Measurements from ENCODE around the gene IPO11.

The IPO11 gene

DNA sequence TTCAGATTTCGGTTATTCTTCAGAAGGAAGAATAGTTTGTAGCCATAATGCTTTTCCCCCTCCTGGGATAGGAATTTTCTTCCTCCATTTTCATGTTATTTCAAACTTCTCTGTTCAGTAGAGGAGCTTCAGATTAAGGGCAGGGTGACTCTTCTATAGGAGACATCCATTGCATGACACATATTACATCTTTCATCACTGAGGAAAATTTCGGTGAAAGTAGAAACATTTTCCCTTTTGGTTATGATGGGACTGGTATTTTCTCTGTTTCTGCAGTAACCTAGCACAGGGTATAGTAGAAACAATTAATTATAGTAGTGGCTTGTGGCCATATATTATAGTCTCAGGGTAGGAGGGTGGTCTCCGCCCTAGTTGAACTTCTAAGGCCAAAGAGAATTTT lies 1.1 kb downstream of the IPO11 start:
- DNase-seq (ENCODE audit: low read depth) = no peak
- peak overlapping the region; percentile 62 for H3K4me3 ChIP-seq (ENCODE audit: low read depth, low read length)
- TF ChIP-seq, protein P1, sequence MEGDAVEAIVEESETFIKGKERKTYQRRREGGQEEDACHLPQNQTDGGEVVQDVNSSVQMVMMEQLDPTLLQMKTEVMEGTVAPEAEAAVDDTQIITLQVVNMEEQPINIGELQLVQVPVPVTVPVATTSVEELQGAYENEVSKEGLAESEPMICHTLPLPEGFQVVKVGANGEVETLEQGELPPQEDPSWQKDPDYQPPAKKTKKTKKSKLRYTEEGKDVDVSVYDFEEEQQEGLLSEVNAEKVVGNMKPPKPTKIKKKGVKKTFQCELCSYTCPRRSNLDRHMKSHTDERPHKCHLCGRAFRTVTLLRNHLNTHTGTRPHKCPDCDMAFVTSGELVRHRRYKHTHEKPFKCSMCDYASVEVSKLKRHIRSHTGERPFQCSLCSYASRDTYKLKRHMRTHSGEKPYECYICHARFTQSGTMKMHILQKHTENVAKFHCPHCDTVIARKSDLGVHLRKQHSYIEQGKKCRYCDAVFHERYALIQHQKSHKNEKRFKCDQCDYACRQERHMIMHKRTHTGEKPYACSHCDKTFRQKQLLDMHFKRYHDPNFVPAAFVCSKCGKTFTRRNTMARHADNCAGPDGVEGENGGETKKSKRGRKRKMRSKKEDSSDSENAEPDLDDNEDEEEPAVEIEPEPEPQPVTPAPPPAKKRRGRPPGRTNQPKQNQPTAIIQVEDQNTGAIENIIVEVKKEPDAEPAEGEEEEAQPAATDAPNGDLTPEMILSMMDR (IDR thresholded peaks at IDR 0.05; ENCODE audit: low read depth, low read length, missing control alignments) = no peak

DNA sequence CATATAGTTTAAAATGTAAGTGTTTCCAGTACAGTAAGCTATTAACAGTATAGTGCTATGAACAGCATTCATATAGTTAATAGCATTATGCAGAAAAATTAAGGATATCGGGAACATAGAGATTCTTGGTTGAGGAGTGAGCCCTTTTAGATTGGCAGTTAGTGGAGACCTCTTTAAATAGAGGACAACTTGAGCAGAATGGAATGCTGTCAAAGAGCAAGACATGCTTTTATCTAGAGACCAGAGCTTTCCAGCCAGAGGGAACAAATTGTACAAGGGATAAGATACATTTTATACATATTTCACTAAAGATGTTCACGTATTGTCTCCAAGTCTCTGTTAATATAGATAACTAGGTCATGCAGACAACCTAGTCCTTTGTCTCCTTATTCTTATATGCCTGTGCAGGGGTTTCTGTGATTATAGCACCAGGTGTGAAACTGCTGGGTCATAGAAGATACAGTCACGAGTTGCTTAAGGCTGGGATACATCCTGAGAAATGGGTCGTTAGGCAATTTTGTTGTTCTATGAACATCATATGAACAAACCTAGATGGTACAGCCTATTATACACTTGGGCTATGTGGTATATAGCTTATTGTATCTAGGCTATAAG lies 6.0 kb downstream of the IPO11 start:
- H3K4me3 ChIP-seq (ENCODE audit: low read depth, low read length) = no peak overlapping the region
- TF ChIP-seq, protein P1 (IDR thresholded peaks at IDR 0.05; ENCODE audit: low read depth, low read length, missing control alignments) = no peak
- DNase-seq (ENCODE audit: low read depth) = no peak

DNA sequence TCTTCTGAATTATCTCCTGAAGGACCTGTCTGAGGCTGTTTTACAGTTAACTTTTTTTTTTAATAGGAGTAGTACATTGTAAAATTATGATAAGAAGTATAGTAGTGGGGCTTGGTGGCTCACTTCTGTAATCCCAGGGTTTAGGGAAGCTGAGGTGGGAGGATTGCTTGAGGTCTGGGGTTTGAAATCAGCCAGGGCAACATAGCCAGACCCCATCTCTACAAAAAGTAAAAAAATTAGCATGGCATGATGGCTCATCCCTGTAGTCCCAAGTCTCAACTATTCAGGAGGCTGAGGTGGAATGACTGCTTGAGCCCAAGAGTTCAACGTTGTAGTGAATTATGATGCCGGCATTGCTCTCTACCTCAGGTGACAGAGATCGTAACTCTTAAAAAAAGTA lies 7.0 kb downstream of the IPO11 start:
- DNase-seq (ENCODE audit: low read depth) = no peak
- TF ChIP-seq, protein P1 (IDR thresholded peaks at IDR 0.05; ENCODE audit: low read depth, low read length, missing control alignments) = no peak
- no peak overlapping the region for H3K4me3 ChIP-seq (ENCODE audit: low read depth, low read length)

DNA sequence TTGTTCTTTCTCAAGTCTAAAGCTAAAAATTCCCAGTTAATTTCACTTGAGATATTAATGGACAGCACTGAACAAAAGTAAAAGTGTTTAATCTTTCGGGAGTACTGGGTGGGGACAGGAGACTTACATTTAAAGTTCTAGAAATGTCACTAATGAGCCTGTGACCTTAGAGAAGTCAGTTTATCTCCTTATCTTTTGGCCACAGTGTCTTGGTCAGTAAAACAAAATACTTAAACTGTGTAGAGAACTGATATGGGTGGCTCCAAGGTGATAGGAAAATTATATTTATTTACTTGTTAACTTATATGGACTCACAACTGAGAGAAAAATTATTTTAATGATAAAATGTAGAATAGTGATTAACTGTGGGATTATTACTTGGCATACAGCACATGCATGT lies 8.9 kb downstream of the IPO11 start:
- H3K4me3 ChIP-seq (ENCODE audit: low read depth, low read length) = no peak overlapping the region
- DNase-seq (ENCODE audit: low read depth) = no peak
- TF ChIP-seq, protein P1 (IDR thresholded peaks at IDR 0.05; ENCODE audit: low read depth, low read length, missing control alignments) = no peak

DNA sequence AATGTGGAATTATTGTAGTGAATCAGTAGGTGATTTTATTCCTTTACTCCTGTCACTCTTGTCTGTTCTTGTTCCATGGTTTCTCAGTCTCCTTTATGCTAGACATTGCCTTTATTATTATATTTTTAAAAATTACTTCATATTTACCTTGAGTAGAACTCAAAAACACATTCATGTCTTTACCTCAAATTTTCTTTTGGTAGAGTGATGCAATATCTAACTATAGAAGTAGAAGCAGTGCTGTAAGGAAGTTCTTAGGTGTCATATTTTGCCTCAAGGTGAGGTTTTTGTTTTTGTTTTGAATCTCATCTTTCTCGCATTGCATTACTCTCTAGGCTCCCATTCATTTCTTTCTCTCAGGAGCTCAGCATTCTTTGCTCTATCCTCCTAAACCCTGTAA lies 12.2 kb downstream of the IPO11 start:
- TF ChIP-seq, protein P1 (IDR thresholded peaks at IDR 0.05; ENCODE audit: low read depth, low read length, missing control alignments) = no peak
- no peak for DNase-seq (ENCODE audit: low read depth)

DNA sequence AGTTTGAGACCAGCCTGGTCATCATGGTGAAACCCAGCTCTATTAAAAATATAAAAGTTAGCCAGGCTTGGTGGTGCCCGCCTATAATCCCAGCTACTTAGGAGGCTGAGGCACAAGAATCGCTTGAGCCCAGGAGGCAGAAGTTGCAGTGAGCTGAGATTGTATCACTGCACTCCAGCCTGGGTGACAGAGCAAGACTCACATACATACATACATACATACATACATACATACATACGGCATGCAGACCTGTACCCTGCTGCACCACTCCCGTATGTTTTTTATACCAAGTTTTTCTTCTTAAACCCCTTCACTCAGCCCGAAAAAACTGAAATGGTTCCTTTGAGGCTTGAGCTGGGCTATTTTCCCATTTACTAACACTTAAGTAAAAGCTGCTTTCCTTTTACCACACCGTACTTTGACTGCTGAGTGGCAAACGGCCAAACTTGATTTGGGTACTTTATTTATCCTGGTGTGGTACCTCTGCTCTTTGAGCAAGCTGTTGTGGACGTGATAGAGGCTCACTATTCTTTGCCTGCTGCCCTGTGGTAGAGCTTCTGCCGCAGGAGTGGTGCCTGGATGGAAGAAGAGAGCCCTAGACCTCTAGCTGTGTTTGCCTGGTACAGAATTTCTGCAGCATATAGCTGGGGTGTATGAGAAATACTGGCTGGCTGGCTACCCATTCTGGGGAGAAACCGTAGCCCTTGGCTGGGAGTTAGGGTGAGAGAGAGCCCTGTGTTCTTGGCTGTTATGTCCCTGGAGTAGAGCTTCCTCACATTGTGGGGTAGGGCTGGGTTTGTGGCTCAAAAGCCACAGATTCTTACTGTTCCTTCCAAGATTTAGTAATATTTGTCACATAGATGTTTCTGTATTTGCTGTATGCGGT lies 19.4 kb downstream of the IPO11 start:
- TF ChIP-seq, protein P1 (IDR thresholded peaks at IDR 0.05; ENCODE audit: low read depth, low read length, missing control alignments) = no peak
- H3K4me3 ChIP-seq (ENCODE audit: low read depth, low read length) = no peak overlapping the region
- DNase-seq (ENCODE audit: low read depth) = no peak

More for the DNA sequence above, 12.2 kb downstream of the IPO11 start:
- H3K4me3 ChIP-seq (ENCODE audit: low read depth, low read length) = no peak overlapping the region

Data from GM12864 (cell line).